Measurements from ENCODE around the gene DEPDC1. TPM values are rescaled to one million over a fixed set of nuclear protein-coding genes. Genes with fewer than 3 reads are reported as not detected.

DEPDC1 gene
- total RNA-seq, 1 donor from 2014 or later, result 0.21 TPM

Other genes starting within 250 kb of the DEPDC1 start
- not detected for gene RPE65, start 47.1 kb downstream of the DEPDC1 start, total RNA-seq